ENCODE measurements around the gene ZNG1C.
"Not testable (repeated sequence)": the region's sequence is repeated elsewhere in the genome, so short reads cannot be mapped to it uniquely, and the experiment has no call there.

GRCh38 chr9:68332122-68332521, 90.3 kb downstream of the ZNG1C start:
- TF ChIP-seq MAX (IDR thresholded peaks at IDR 0.05; ENCODE audit: low read depth, low read length); CTCF (IDR thresholded peaks at IDR 0.05; ENCODE audit: low read depth, low read length); MYC (IDR thresholded peaks at IDR 0.05; ENCODE audit: low read depth, low read length); POLR2A (IDR thresholded peaks at IDR 0.05; ENCODE audit: extremely low read depth, insufficient read length): not testable (repeated sequence)
